ENCODE results near the gene RAB35.

DNA sequence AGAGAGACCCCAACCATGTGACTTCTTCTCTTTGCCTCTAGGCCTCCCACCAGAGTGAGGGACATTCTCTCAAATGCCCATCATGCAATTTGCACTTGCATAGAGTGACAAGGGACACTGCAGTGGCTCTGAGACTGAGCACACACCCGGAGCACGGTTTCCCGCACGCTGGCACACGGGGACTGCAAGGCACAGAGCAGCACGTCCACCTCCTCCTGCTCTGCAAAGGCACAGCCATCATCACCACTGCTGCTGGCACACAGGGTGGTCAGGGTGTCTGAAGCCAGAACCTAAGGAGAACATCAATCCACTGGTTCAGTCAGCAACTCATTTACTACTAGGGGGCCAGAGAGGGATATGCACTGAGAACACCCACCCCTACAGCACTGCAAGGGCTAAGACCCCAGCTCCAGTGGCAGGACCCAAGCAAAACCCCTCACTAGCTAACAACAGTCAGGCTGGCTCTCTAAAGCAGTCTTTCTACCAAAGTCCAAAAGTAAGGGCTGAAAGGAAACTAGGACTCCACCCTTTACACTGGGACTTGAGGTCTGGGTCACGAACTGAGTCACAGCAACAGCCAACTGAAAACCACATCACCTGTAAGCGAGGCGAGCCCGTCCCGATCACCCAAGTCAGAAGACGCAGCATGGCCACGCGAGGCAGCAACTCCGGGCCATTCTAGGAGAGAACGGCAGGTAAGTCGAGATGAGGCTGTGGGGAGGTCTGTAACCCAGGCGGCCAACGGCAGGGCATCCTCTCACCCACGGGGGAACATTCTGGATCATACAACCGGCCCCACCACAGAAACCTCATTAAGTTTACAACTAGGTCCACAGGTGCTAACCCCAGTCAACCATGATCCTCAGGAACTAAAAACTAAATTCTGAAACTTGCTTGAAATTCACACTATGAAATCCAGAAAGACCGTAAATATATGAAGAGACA, 40.0 kb upstream of the RAB35 start:
- TF ChIP-seq, protein P1, sequence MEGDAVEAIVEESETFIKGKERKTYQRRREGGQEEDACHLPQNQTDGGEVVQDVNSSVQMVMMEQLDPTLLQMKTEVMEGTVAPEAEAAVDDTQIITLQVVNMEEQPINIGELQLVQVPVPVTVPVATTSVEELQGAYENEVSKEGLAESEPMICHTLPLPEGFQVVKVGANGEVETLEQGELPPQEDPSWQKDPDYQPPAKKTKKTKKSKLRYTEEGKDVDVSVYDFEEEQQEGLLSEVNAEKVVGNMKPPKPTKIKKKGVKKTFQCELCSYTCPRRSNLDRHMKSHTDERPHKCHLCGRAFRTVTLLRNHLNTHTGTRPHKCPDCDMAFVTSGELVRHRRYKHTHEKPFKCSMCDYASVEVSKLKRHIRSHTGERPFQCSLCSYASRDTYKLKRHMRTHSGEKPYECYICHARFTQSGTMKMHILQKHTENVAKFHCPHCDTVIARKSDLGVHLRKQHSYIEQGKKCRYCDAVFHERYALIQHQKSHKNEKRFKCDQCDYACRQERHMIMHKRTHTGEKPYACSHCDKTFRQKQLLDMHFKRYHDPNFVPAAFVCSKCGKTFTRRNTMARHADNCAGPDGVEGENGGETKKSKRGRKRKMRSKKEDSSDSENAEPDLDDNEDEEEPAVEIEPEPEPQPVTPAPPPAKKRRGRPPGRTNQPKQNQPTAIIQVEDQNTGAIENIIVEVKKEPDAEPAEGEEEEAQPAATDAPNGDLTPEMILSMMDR (conservative IDR thresholded peaks at IDR 0.05; ENCODE audit: low read depth, low read length) = no peak
- no peak for TF ChIP-seq EZH2 (IDR thresholded peaks at IDR 0.05; ENCODE audit: borderline replicate concordance, low read depth, low read length, poor library complexity, severe bottlenecking)

All from A673 (cell line).